PC-9 (cell line): ENCODE data around the gene TADA3. TPM values are rescaled to one million over a fixed set of nuclear protein-coding genes. Genes with fewer than 3 reads are reported as not detected.

Source experiments
- BruUV-seq: library from RNA; stranded (reverse); fragments of 400-500 nt; replicated peaks from 2 replicates; lab custom pipeline; 2021; lab: Mats Ljungman, UMichigan
- CTCF ChIA-PET: fragments of 300-600 bp; sonication (Branson Sonifier 250); formaldehyde crosslinking; loops from one replicate; lab custom pipeline; 2022; ENCODE audit warnings: antibody characterized with exemption; lab: Charles Lee
- POLR2A ChIA-PET: fragments of 300-600 bp; sonication (Branson Sonifier 250); formaldehyde crosslinking; loops from one replicate; lab custom pipeline; 2022; ENCODE audit warnings: antibody characterized with exemption; ENCODE audit not compliant: unreplicated experiment; lab: Charles Lee
- DNase-seq, 2 experiments: peaks; one replicate each; pipeline versions ENCODE4 v3.0.0 to v3.0.0-alpha.2; 2015 to 2022; ENCODE audit warnings: mixed read lengths in 1 of 2
- H2AFZ ChIP-seq: fragments of 200-600 bp; sonication (generic); 2 replicates; pipeline ENCODE4 v1.8.1; 2017; ENCODE audit warnings: antibody characterized with exemption
- H3F3A ChIP-seq: fragments of 200-600 bp; sonication (generic); 2 replicates; pipeline ENCODE4 v1.8.1; 2017; ENCODE audit warnings: antibody characterized with exemption, mild to moderate bottlenecking, low read depth; ENCODE audit not compliant: insufficient read depth
- H3K27ac ChIP-seq: fragments of 200-600 bp; sonication (generic); 2 replicates; pipeline ENCODE4 v1.6.1; 2016; ENCODE audit warnings: mixed run types
- H3K27me3 ChIP-seq: fragments of 200-600 bp; sonication (generic); 2 replicates; pipeline ENCODE4 v1.6.1; 2016; ENCODE audit warnings: low read depth, mixed run types; ENCODE audit not compliant: insufficient read depth
- H3K36me3 ChIP-seq: fragments of 200-600 bp; sonication (generic); 2 replicates; pipeline ENCODE4 v1.6.1; 2016; ENCODE audit warnings: low read depth, mixed run types
- H3K4me1 ChIP-seq: fragments of 200-600 bp; sonication (generic); replicated peaks from 2 replicates; pipeline ENCODE4 v1.6.1; 2016; ENCODE audit warnings: mixed run types; ENCODE audit not compliant: insufficient read depth
- H3K4me2 ChIP-seq: fragments of 200-600 bp; sonication (generic); 2 replicates; pipeline ENCODE4 v1.6.1; 2017; ENCODE audit warnings: mixed run types
- H3K4me3 ChIP-seq: fragments of 200-600 bp; sonication (generic); 2 replicates; pipeline ENCODE4 v1.6.1; 2016; ENCODE audit warnings: mixed run types
- H3K79me2 ChIP-seq: fragments of 200-600 bp; sonication (generic); 2 replicates; pipeline ENCODE4 v1.6.1; 2017; ENCODE audit warnings: low read depth, mixed run types
- H3K9me2 ChIP-seq: fragments of 200-600 bp; sonication (generic); 2 replicates; pipeline ENCODE4 v1.8.1; 2017; ENCODE audit warnings: mild to moderate bottlenecking; ENCODE audit not compliant: insufficient read depth
- H3K9me3 ChIP-seq: fragments of 200-600 bp; sonication (generic); 2 replicates; pipeline ENCODE4 v1.8.1; 2016; ENCODE audit warnings: low read depth; ENCODE audit not compliant: insufficient read depth
- H4K20me1 ChIP-seq: fragments of 200-600 bp; sonication (generic); 2 replicates; pipeline ENCODE4 v1.8.1; 2017; ENCODE audit not compliant: insufficient read depth
- EZH2 ChIP-seq: fragments of 200-600 bp; sonication (generic); IDR thresholded peaks from 2 replicates; pipeline ENCODE4 v1.8.0; 2017; ENCODE audit warnings: antibody characterized with exemption, low read depth
- intact Hi-C: fragments of 100-400 bp; cut with micrococcal nuclease; formaldehyde crosslinking; loops from one replicate; pipeline ENCODE4 v1.10.0; 2022; ENCODE audit not compliant: unreplicated experiment
- total RNA-seq: library from RNA; stranded (reverse); gene quantifications from 2 replicates; pipeline ENCODE4 v1.2.3, GENCODE V29; 2021
- TF ChIP-seq, protein P1 (sequence below): fragments of 200-600 bp; sonication (generic); conservative IDR thresholded peaks from 2 replicates; pipeline ENCODE4 v1.6.1; 2017; ENCODE audit warnings: mixed run types, antibody characterized with exemption, mild to moderate bottlenecking, moderate library complexity

TADA3 gene
- total RNA-seq, 1 experiment from 2014 or later, result 72.4 TPM

DNA sequence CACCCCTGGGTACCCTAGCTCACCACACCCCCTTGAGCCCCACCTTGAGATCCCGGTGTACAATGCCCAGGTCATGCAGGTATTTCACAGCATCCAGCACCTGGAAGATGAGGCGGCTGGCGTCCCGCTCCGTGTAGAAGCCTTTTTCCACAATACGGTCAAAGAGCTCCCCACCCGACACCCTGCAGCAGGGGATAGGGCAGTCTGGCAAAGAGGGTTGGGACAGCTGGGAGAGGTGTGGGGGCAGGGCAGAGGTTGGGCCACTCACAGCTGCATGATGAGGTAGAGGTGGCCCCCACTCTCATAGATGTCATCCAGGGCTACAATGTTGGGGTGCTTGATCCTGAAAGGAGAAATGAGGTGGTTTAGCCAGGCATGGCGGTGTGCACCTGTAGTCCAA, 29.4 kb downstream of the TADA3 start:
- TF ChIP-seq, protein P1, sequence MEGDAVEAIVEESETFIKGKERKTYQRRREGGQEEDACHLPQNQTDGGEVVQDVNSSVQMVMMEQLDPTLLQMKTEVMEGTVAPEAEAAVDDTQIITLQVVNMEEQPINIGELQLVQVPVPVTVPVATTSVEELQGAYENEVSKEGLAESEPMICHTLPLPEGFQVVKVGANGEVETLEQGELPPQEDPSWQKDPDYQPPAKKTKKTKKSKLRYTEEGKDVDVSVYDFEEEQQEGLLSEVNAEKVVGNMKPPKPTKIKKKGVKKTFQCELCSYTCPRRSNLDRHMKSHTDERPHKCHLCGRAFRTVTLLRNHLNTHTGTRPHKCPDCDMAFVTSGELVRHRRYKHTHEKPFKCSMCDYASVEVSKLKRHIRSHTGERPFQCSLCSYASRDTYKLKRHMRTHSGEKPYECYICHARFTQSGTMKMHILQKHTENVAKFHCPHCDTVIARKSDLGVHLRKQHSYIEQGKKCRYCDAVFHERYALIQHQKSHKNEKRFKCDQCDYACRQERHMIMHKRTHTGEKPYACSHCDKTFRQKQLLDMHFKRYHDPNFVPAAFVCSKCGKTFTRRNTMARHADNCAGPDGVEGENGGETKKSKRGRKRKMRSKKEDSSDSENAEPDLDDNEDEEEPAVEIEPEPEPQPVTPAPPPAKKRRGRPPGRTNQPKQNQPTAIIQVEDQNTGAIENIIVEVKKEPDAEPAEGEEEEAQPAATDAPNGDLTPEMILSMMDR, result no peak
- no peak for TF ChIP-seq EZH2
- Histone ChIP-seq H2AFZ (no peak overlapping the region), H3K9me2 (no peaks in the 10 kb centered on the region), H3K4me3 (no peak overlapping the region), H3K4me1 (no peaks in the 10 kb centered on the region), H3K4me2 (no peak overlapping the region), H3K27ac (no peak overlapping the region), H3K9me3 (no peaks in the 10 kb centered on the region), H3K27me3 (no peaks in the 10 kb centered on the region), H3F3A (no peaks in the 10 kb centered on the region), H3K36me3 (no peaks in the 10 kb centered on the region), H4K20me1 (no peaks in the 10 kb centered on the region), H3K79me2 (no peaks in the 10 kb centered on the region)
- no peak for DNase-seq
- intact Hi-C loops, result no loop called here
- POLR2A ChIA-PET, result interaction anchor here (0.5 kb wide), 1 partner anchor 567 kb away, joined by 3 read pairs; no protein-coding TSS in a partner anchor
- CTCF ChIA-PET, result no interaction called here
- no TSS peak for BruUV-seq

DNA sequence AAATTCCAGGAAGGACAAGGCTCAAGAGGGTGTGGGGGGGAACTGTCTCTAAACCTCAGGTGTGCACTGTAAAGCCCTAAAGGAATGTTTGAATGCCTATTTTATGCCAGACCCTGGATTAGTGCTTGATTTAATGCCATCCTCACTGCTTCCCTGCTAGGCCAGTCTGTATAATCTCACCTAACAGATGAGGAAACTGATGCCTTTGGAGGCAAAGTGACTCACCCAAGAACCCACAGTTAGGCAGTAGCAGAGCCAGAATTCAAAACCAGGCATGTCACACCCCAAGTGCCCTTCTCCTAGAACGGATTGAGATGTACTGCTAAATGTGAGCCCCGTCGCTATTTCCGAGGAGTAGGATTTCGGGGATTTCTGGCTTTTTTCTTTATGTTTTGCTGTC, 30.4 kb downstream of the TADA3 start:
- intact Hi-C loops, result no loop called here
- Histone ChIP-seq H2AFZ (no peak overlapping the region), H3K4me1 (no peaks in the 10 kb centered on the region), H3K4me2 (no peak overlapping the region), H3K36me3 (no peaks in the 10 kb centered on the region), H3K4me3 (no peak overlapping the region), H3K27ac (no peak overlapping the region), H3K27me3 (no peaks in the 10 kb centered on the region), H3K9me2 (no peaks in the 10 kb centered on the region), H4K20me1 (no peaks in the 10 kb centered on the region), H3F3A (no peaks in the 10 kb centered on the region), H3K79me2 (no peaks in the 10 kb centered on the region), H3K9me3 (no peaks in the 10 kb centered on the region)
- DNase-seq, result no peak
- TF ChIP-seq EZH2, result no peak
- TF ChIP-seq, protein P1, result no peak
- CTCF ChIA-PET, result interaction anchor here (0.6 kb wide), 1 partner anchor 8 kb away, joined by 3 read pairs; the partner anchor contains the start of gene CAMK1
- no TSS peak for BruUV-seq
- POLR2A ChIA-PET, result interaction anchor here (0.7 kb wide), 1 partner anchor 249 kb away, joined by 3 read pairs; no protein-coding TSS in a partner anchor

DNA sequence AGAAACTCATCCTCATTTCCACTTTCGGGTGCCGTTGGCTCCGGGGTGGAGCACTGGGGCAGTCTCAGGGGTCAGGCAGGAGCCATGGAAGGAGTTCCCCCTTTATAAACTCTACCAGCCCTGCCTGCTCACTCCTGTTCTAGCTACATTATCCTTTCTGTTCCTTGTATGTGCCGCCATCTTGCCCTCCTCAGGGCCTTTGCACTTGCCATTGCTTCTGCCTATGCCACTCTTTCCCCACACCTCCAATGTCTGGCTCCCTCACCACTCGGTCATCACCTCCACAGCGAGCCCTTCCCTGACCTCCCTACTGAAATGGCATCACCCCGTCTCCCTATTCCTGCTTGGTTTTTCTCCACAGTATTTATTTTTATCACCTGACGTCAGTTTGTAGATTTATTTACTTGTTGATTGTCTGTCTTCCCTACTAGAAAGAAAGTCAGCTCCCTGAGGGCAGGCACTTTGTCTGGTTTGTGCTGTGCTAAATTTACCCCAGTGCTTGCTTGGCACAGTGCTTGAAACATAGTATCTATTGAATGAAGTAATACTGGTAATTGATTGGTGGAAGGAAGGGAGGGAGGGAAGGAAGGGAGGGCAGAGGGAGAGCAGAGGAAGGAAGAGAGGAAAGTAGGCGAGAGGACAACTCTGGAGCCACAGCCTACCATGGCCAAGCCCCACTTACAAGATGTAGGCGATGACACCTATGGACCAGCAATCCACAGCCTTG, 31.3 kb downstream of the TADA3 start:
- no peaks in the 10 kb centered on the region for H4K20me1 ChIP-seq
- no peaks in the 10 kb centered on the region for H3K4me1 ChIP-seq
- no peaks in the 10 kb centered on the region for H3K36me3 ChIP-seq
- POLR2A ChIA-PET, result interaction anchor here (0.6 kb wide), 1 partner anchor 313 kb away, joined by 4 read pairs; no protein-coding TSS in a partner anchor
- no peak overlapping the region for H2AFZ ChIP-seq
- no peak for DNase-seq
- intact Hi-C loops, result no loop called here
- no peaks in the 10 kb centered on the region for H3K9me3 ChIP-seq
- no peak overlapping the region for H3K4me3 ChIP-seq
- no TSS peak for BruUV-seq
- no peaks in the 10 kb centered on the region for H3K79me2 ChIP-seq
- no peak overlapping the region for H3K4me2 ChIP-seq
- CTCF ChIA-PET, result interaction anchor here (0.6 kb wide), 1 partner anchor 9 kb away, joined by 3 read pairs; the partner anchor contains the start of gene CAMK1
- H3F3A ChIP-seq, result no peaks in the 10 kb centered on the region
- TF ChIP-seq, protein P1, result no peak
- TF ChIP-seq EZH2, result no peak
- no peaks in the 10 kb centered on the region for H3K9me2 ChIP-seq
- H3K27me3 ChIP-seq, result no peaks in the 10 kb centered on the region
- no peak overlapping the region for H3K27ac ChIP-seq
